Naive thymus-derived CD4-positive, alpha-beta T cell (primary cell): ENCODE measurements around the gene CELF5. TPM values are rescaled to one million over a fixed set of nuclear protein-coding genes. Genes with fewer than 3 reads are reported as not detected.

ENCODE experiments used
- ATAC-seq: fragments of 150-1000 bp; cut with Tn5 transposase; 2 replicates; pipeline ENCODE4 v1.10.0; 2021; ENCODE audit warnings: mild to moderate bottlenecking, moderate library complexity
- CTCF ChIA-PET: fragments of 350-600 bp; sonication (Branson Sonifier 250); formaldehyde crosslinking; loops from one replicate; lab custom pipeline; 2021; ENCODE audit warnings: antibody characterized with exemption; lab: Charles Lee
- POLR2A ChIA-PET: fragments of 350-600 bp; sonication (Branson Sonifier 250); formaldehyde crosslinking; loops from one replicate; lab custom pipeline; 2021; ENCODE audit warnings: antibody characterized with exemption, inconsistent platforms; lab: Charles Lee
- DNase-seq, 9 donors: peaks; one replicate each; pipeline versions ENCODE4 v3.0.0 to v3.0.0-alpha.2; 2020 to 2022; ENCODE audit warnings: mixed read lengths in 1 of 9
- H3K27ac ChIP-seq: one replicate; pipeline ENCODE4 v1.7.0; 2013; ENCODE audit warnings: mild to moderate bottlenecking, low read depth, low read length, moderate library complexity
- H3K27me3 ChIP-seq, 2 donors: one replicate each; pipeline ENCODE4 v1.7.0; 2013; ENCODE audit warnings: low read length in 2 of 2, mild to moderate bottlenecking in 2 of 2, moderate library complexity in 2 of 2; ENCODE audit not compliant: control insufficient read depth in 2 of 2, insufficient read depth in 2 of 2
- H3K36me3 ChIP-seq, 3 experiments: 1 replicate in 2 of 3; 2 replicates in 1 of 3; pipeline ENCODE4 v1.7.0; 2013; ENCODE audit warnings: low read length in 3 of 3, mild to moderate bottlenecking in 3 of 3, moderate library complexity in 1 of 3; ENCODE audit not compliant: insufficient read depth in 3 of 3, control insufficient read depth in 2 of 3
- H3K4me1 ChIP-seq, 2 donors: one replicate each; pipeline ENCODE4 v1.7.0; 2013; ENCODE audit warnings: low read length in 2 of 2, mild to moderate bottlenecking in 2 of 2, moderate library complexity in 1 of 2; ENCODE audit not compliant: control insufficient read depth in 2 of 2, insufficient read depth in 2 of 2
- H3K4me3 ChIP-seq: 2 replicates; pipeline ENCODE4 v1.7.0; 2013; ENCODE audit warnings: mild to moderate bottlenecking, low read length
- H3K9me3 ChIP-seq, 3 experiments: 1 replicate in 2 of 3; 2 replicates in 1 of 3; pipeline ENCODE4 v1.7.0; 2013; ENCODE audit warnings: low read length in 3 of 3; ENCODE audit not compliant: control insufficient read depth in 2 of 3
- H3K27ac Mint-ChIP-seq, 9 donors: one replicate each; pipeline ENCODE4 v1.8.0; 2020 to 2022; ENCODE audit warnings: mixed read lengths in 9 of 9, mild to moderate bottlenecking in 8 of 9, moderate library complexity in 5 of 9, inconsistent platforms in 2 of 9
- H3K27me3 Mint-ChIP-seq, 5 donors: one replicate each; pipeline ENCODE4 v1.8.0; 2021 to 2022; ENCODE audit warnings: mixed read lengths in 5 of 5, mild to moderate bottlenecking in 1 of 5
- H3K36me3 Mint-ChIP-seq, 5 donors: one replicate each; pipeline ENCODE4 v1.8.0; 2020 to 2022; ENCODE audit warnings: mixed read lengths in 5 of 5, mild to moderate bottlenecking in 3 of 5, inconsistent platforms in 1 of 5
- H3K4me1 Mint-ChIP-seq, 7 donors: one replicate each; pipeline ENCODE4 v1.8.0; 2020 to 2022; ENCODE audit warnings: mixed read lengths in 7 of 7, mild to moderate bottlenecking in 3 of 7, inconsistent platforms in 1 of 7
- H3K4me3 Mint-ChIP-seq, 10 donors: one replicate each; pipeline ENCODE4 v1.8.0; 2020 to 2022; ENCODE audit warnings: mild to moderate bottlenecking in 10 of 10, mixed read lengths in 10 of 10, moderate library complexity in 6 of 10, inconsistent platforms in 2 of 10
- H3K9me3 Mint-ChIP-seq, 11 donors: one replicate each; pipeline ENCODE4 v1.8.0; 2020 to 2022; ENCODE audit warnings: mixed read lengths in 11 of 11, mild to moderate bottlenecking in 4 of 11, inconsistent platforms in 1 of 11, moderate library complexity in 1 of 11
- intact Hi-C, 2 donors: fragments of 100-400 bp; cut with micrococcal nuclease; formaldehyde crosslinking; loops; one replicate each; pipeline ENCODE4 v1.15.1; 2023
- polyA plus RNA-seq, 2 donors: library from polyadenylated mRNA; unstranded; fragments of 300-500 nt; fragmentation: Illumina TruSeq; gene quantifications; one replicate each; pipeline ENCODE4 v1.2.3, GENCODE V29; 2021
- total RNA-seq, 6 experiments: library from RNA in 5 of 6; stranded (reverse) in 5 of 6; gene quantifications; 1 replicate in 5 of 6; 2 replicates in 1 of 6; pipeline ENCODE4 v1.2.3 and lab custom pipeline; 2021 to 2026

Gene CELF5
- total and polyA plus RNA-seq, 7 experiments from 2014 or later, result 0.16 to 0.27 (median 0.17) TPM; not detected in 2

DNA sequence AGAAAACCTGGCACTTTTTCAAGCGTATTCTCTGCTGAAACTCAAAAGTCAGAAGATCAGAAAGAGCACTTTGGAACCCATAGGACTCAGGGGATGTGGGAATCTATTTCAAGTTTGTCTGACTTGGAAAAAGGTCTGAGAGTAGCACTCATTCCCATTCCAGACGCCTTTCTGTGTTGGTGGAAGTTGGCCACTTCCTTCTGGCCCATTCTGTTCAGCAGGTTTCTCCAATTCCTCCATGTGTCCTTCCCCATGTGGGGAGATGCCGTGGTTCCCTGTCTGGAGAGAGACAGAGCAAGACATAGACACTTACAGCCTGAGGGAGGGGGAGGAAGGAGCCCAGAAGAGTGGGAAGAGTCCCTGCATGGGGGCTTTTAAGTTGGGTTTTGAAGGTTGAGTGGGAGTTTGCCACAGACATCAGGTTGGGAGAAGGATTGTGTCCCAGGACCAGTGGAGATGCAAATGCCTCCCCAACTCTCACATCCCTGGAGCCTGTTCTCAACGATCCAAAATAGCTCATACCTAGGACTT lies 48.0 kb downstream of the CELF5 start:
- intact Hi-C loops, result loop anchor here in 1 of 2 donors (10.0 kb wide), 1 partner anchor 328 kb away; the partner anchor contains the start of gene ZNF77
- no peak overlapping the region for H3K27ac ChIP-seq
- H3K36me3 ChIP-seq, result no peaks in the 10 kb centered on the region
- no peak overlapping the region for H3K27ac Mint-ChIP-seq
- DNase-seq (no peak), ATAC-seq (no peak)
- H3K4me1 ChIP-seq, result peaks cover 8 to 16% of the 10 kb centered on the region in 2 donors
- H3K4me3 Mint-ChIP-seq, result peak overlapping the region in 1 of 10 donors; percentile 59
- H3K27me3 Mint-ChIP-seq, result peaks cover 27 to 43% (median 34%) of the 10 kb centered on the region in 5 donors
- no peak overlapping the region for H3K4me3 ChIP-seq
- H3K9me3 Mint-ChIP-seq, result peaks cover 0 to 4% (median 0%) of the 10 kb centered on the region in 11 donors
- peaks cover 0 to 6% of the 10 kb centered on the region in 2 donors for H3K27me3 ChIP-seq
- POLR2A ChIA-PET, result no interaction called here
- peaks cover 8 to 19% (median 13%) of the 10 kb centered on the region in 7 donors for H3K4me1 Mint-ChIP-seq
- H3K36me3 Mint-ChIP-seq, result no peaks in the 10 kb centered on the region
- H3K9me3 ChIP-seq, result peaks cover 0 to 6% (median 0%) of the 10 kb centered on the region in 3 experiments
- CTCF ChIA-PET, result interaction anchor here (1.0 to 1.4 kb wide), 2 partner anchors 12 to 30 kb away, joined by 3 to 4 read pairs; no protein-coding TSS in a partner anchor

DNA sequence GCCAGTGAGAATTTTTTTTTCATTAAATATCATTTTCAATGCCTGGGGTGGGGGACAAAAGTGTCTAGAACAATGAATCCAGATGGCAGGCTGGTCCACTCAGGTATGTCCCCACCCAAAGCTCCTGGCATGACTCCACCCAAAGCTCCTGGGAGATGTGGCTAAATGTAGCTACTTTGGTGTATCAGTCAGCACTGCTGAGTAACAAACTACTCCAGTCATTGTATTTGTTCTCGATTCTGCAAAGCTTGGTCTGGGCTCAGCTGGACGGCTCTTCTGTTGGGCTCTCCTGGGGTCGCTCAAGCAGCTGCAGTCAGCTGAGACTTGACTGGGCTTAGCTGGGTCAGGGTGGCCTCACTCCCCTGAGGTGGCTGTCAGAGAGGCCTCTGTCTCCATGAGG lies 48.5 kb downstream of the CELF5 start:
- intact Hi-C loops, result loop anchor here in 1 of 2 donors (10.0 kb wide), 1 partner anchor 328 kb away; the partner anchor contains the start of gene ZNF77
- ChIA-PET POLR2A (no interaction called here), CTCF (interaction anchor here (1.4 kb wide), 1 partner anchor 11 kb away, joined by 4 read pairs; no protein-coding TSS in a partner anchor)
- H3K9me3 ChIP-seq, result peaks cover 0 to 6% (median 0%) of the 10 kb centered on the region in 3 experiments
- no peaks in the 10 kb centered on the region for H3K36me3 Mint-ChIP-seq
- no peak for ATAC-seq
- peaks cover 0 to 6% of the 10 kb centered on the region in 2 donors for H3K27me3 ChIP-seq
- H3K27ac ChIP-seq, result no peak overlapping the region
- no peaks in the 10 kb centered on the region for H3K36me3 ChIP-seq
- H3K27ac Mint-ChIP-seq, result no peak overlapping the region
- no peak overlapping the region for H3K4me3 Mint-ChIP-seq
- H3K27me3 Mint-ChIP-seq, result peaks cover 27 to 40% (median 31%) of the 10 kb centered on the region in 5 donors
- DNase-seq, result no peak
- H3K4me1 ChIP-seq, result peaks cover 8 to 16% of the 10 kb centered on the region in 2 donors
- peaks cover 8 to 22% (median 15%) of the 10 kb centered on the region in 7 donors for H3K4me1 Mint-ChIP-seq
- peaks cover 0 to 4% (median 0%) of the 10 kb centered on the region in 11 donors for H3K9me3 Mint-ChIP-seq
- no peak overlapping the region for H3K4me3 ChIP-seq

DNA sequence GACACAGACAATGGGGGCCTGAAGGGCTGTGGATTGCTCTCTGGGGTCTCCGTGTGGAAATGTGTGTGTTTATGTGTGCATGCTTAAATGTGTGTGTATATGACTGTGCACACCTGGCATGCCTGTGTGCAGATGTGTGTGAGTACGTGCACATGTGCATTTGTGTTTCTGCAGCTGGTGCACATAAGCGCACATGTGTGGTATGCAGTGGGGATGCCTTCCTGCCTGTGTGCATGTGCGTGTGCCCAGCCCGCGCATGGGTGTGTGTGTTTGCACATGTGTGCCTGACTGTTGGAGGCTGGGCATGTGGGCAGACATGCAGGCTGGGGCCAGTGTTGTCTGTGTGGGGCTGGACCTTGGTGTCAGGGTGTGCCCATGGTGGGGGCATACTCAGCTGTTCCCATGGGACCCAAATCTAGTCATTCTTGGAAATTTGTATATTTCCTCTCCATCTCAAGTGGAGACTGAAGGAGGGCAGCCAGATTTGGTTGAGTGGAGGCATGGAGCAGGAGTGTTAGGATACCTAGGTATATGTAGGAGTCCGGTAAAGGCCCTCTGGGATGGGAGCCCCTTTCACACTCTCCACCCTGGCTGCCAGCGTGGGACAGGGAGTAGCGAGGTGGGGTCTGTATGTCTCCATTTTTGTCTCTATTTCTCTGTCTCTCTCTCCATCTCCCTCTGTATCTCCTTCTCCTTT lies 49.9 kb downstream of the CELF5 start:
- H3K27ac Mint-ChIP-seq, result peak overlapping the region in 6 of 9 donors; percentile 14 to 85 (median 20)

DNA sequence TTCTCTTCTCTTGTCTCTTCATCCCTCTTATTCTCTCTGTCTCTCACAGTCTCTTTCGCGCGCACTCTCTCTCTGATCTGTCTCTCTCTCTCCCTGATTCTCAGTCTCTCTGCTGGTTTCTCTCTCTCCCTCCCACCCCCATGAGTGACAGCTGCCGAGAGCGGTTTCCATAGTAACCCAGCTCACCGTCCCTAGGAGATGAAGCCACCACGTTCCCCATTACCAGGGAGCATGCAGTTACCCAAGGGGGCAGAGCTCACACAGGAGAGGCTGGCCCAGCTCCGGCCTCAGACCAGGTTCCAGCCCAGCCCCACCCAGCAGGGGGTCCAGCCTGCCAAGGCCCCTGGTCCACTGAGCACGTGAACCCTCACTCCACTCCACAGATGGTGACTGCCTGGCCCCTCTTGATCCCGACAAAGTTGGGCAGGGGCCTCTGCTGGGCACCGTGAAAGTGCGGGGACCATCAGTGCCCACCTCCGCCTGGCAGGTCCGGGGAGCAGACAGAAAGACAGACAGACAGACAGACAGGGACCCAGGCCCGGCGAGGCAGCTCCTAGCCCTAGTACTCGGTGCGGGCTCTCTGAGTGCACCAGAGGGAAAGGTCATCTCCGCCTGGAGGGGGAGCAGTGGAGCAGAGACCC lies 50.6 kb downstream of the CELF5 start:
- peaks cover 8 to 22% (median 15%) of the 10 kb centered on the region in 7 donors for H3K4me1 Mint-ChIP-seq
- H3K27me3 ChIP-seq, result peaks cover 0 to 2% of the 10 kb centered on the region in 2 donors
- peaks cover 9 to 19% (median 14%) of the 10 kb centered on the region in 5 donors for H3K27me3 Mint-ChIP-seq
- H3K4me1 ChIP-seq, result peaks cover 8 to 16% of the 10 kb centered on the region in 2 donors
- DNase-seq (peak in 6 of 9 donors; percentile 16 to 46 (median 35)), ATAC-seq (peak; percentile 25)
- H3K9me3 Mint-ChIP-seq, result peaks cover 0 to 4% (median 0%) of the 10 kb centered on the region in 11 donors
- POLR2A ChIA-PET, result interaction anchor here (1.3 kb wide), 1 partner anchor 226 kb away, joined by 4 read pairs; the partner anchor contains the start of gene DOHH
- H3K4me3 ChIP-seq, result peak overlapping the region; percentile 74
- peak overlapping the region in 8 of 9 donors; percentile 14 to 89 (median 84) for H3K27ac Mint-ChIP-seq
- H3K27ac ChIP-seq, result peak overlapping the region; percentile 62
- no peaks in the 10 kb centered on the region for H3K36me3 Mint-ChIP-seq
- CTCF ChIA-PET, result interaction anchor here (0.6 kb wide), 1 partner anchor 996 kb away, joined by 5 read pairs; no protein-coding TSS in a partner anchor
- intact Hi-C loops, result loop anchor here (1.0 to 10.0 kb wide), 3 partner anchors 204 to 1447 kb away; partner anchors contain the start of genes DPP9 (in 1 of the 2) and ZNF77 (in 1 of the 2)
- H3K4me3 Mint-ChIP-seq, result peak overlapping the region; percentile 82 to 92 (median 86)
- peaks cover 0 to 6% (median 0%) of the 10 kb centered on the region in 3 experiments for H3K9me3 ChIP-seq
- no peaks in the 10 kb centered on the region for H3K36me3 ChIP-seq

More for the DNA sequence above, 49.9 kb downstream of the CELF5 start:
- no peak for DNase-seq
- Mint-ChIP-seq H3K4me3 (peak overlapping the region; percentile 82 to 92 (median 86)), H3K9me3 (peaks cover 0 to 4% (median 0%) of the 10 kb centered on the region in 11 donors), H3K27me3 (peaks cover 15 to 26% (median 21%) of the 10 kb centered on the region in 5 donors), H3K36me3 (no peaks in the 10 kb centered on the region), H3K4me1 (peaks cover 8 to 22% (median 15%) of the 10 kb centered on the region in 7 donors)
- peaks cover 8 to 16% of the 10 kb centered on the region in 2 donors for H3K4me1 ChIP-seq
- peaks cover 0 to 6% of the 10 kb centered on the region in 2 donors for H3K27me3 ChIP-seq
- CTCF ChIA-PET, result interaction anchor here (0.6 to 1.4 kb wide), 2 partner anchors 10 to 997 kb away, joined by 4 to 5 read pairs; no protein-coding TSS in a partner anchor
- H3K4me3 ChIP-seq, result no peak overlapping the region
- no peak overlapping the region for H3K27ac ChIP-seq
- POLR2A ChIA-PET, result no interaction called here
- no peaks in the 10 kb centered on the region for H3K36me3 ChIP-seq
- H3K9me3 ChIP-seq, result peaks cover 0 to 6% (median 0%) of the 10 kb centered on the region in 3 experiments
- ATAC-seq, result no peak
- intact Hi-C loops, result loop anchor here in 1 of 2 donors (10.0 kb wide), 1 partner anchor 330 kb away; the partner anchor contains the start of gene ZNF77

DNA sequence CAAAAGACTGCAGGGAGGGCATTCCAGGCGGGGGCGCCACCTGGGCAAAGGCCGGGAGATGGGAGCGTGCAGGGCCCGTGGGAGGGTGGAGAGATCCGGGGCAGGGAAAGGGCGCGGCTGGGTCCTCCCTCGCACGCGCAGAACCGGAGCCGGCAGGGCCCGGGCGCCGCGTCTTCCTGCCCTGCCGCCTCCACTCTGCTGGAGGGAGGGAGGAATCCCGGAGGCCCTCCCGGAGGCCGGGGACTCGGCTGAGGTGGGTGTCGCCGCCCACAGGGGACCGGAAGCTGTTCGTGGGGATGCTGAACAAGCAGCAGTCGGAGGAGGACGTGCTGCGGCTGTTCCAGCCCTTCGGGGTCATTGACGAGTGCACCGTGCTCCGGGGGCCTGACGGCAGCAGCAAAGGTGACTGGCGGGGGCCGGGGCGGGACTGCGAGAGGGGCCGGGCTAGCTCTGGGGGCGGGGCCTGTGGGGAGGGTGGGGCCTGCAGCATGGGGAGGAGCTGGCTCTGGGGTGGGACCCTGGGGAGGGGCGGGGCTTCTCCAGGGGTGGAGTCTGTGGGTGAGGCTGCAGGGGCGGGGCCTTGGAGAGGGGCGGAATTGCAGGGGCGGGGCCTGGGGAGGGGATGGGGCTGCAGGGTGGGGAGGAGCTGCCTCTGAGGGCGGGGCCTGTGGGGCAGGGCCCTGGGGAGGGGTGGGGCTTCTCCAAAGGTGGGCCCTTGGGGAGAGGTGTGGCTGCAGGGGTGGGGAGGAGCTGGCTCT lies 51.3 kb downstream of the CELF5 start:
- intact Hi-C loops, result loop anchor here (1.0 to 10.0 kb wide), 9 partner anchors 10 to 1447 kb away; partner anchors contain the start of genes CACTIN (in 1 of the 2), DPP9 (in 1 of the 2), NCLN (in 1 of the 2) and ZNF555 (in 1 of the 2)

More for the DNA sequence above, 51.3 kb downstream of the CELF5 start:
- Histone ChIP-seq H3K4me1 (peaks cover 8 to 16% of the 10 kb centered on the region in 2 donors), H3K4me3 (peak overlapping the region; percentile 74), H3K36me3 (no peaks in the 10 kb centered on the region), H3K27ac (peak overlapping the region; percentile 62), H3K9me3 (peaks cover 0 to 6% (median 0%) of the 10 kb centered on the region in 3 experiments), H3K27me3 (no peaks in the 10 kb centered on the region)
- H3K27me3 Mint-ChIP-seq, result peaks cover 7 to 16% (median 12%) of the 10 kb centered on the region in 5 donors
- peak overlapping the region in 8 of 9 donors; percentile 32 to 89 (median 84) for H3K27ac Mint-ChIP-seq
- ATAC-seq (peak; percentile 89), DNase-seq (peak; percentile 78 to 96 (median 91))
- H3K4me3 Mint-ChIP-seq, result peak overlapping the region; percentile 82 to 92 (median 86)
- peaks cover 8 to 22% (median 14%) of the 10 kb centered on the region in 7 donors for H3K4me1 Mint-ChIP-seq
- CTCF ChIA-PET, result interaction anchor here (0.5 to 0.6 kb wide), 2 partner anchors 18 to 280 kb away, joined by 3 read pairs; no protein-coding TSS in a partner anchor
- peaks cover 0 to 4% (median 0%) of the 10 kb centered on the region in 11 donors for H3K9me3 Mint-ChIP-seq
- no peaks in the 10 kb centered on the region for H3K36me3 Mint-ChIP-seq
- POLR2A ChIA-PET, result interaction anchor here (0.6 to 1.3 kb wide), 4 partner anchors 9 to 496 kb away, joined by 3 to 4 read pairs (median 4); partner anchors contain the start of genes DOHH and RAX2
